HG03060 (cell line): ENCODE results near the gene DLK1.

ENCODE experiments used
- ATAC-seq: cut with Tn5 transposase; IDR thresholded peaks from one replicate; pipeline ENCODE4 v1.9.1; 2021; ENCODE audit warnings: low read depth, moderate number of reproducible peaks; ENCODE audit not compliant: unreplicated experiment

The DLK1 gene

DNA sequence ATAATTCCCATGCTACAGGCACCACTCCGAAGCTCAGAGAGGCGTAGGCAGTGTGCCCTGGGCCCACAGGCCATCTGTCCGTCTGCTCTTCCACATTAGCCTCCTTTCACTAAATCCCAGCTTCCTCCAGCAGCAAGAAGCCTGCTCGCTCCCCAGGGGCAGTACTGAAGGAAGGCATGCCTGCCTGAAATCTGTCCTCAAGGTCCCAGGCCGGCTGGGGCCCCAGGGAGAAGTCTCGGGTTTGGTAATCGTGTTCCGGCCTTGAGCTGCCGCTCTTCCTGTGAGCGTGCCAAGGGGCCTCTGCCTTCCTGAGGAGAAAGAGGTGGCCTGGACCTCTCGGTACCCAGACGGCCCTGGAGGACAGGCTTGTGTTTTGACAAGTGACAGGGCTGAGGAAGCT is 15.2 kb upstream of the DLK1 start:
- no peak for ATAC-seq

DNA sequence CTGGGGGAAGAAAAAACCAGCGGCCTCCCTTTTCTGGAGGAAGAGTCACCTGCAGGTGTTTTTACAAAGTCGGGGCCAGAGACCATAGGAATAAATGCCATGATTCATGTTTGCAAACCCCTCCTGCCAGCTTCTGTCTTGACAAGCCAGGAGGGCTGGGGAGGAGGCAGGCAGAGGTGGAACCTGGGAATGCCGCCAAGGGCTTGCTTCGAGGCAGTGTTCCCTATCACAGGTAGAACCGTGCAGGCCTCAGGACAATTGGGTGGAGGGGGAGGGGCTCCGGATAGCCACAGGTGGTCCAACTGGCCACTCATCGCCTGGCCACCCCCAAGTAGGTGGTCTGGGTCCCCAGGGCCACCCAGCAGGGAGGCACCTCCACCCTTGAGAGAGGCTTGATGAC is 14.2 kb upstream of the DLK1 start:
- ATAC-seq: no peak

DNA sequence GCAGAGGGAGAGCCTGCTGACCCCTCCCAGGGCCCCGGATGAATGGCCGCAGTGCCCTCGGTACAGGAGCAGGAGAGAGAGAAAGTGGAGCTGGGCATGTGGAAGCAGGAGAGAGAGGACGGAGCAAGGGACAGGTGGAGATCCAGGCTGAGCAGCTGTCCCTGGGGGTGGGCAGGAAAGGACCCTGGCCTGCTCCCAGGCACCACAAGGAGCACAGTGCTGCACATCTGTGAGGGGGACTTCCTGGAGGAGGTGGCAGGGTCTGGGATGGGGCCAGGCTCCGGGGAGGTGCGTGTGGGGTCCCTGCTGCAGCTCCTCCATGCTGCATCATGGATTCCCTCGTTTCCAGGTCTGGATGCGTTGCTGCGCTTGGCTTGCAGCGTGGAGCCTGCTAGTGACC is 13.0 kb upstream of the DLK1 start:
- ATAC-seq: no peak

DNA sequence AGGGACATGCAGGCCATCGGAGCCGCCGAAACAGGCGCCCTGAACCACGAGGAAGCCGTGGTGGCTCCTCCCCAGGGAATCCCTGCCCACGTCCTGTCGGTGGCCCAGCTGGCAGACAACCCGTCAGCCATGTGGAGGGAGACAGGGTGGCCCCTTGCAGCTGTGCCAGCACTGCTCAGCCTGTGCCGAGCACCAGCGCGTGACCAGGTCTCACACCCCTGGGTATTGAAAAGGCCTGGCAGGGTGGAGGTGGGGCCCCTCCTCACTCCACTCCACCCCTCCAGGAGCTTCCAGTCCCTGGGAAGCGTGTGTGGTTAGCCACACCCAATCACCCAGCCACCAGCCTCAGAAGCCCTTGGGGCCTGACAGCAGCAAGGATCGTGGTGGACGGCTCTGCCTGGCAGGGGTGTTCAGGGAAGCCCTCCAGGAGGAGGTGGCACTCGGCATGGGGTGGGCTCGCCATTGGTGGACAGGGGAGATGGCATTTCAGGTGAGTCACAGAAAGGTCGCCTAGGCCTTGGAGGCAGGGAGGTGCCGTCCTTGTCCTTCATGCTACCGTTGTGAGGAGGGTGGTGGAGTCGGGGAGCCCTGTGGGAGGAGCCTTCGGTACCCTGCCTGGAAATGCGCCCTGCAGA is 12.3 kb upstream of the DLK1 start:
- no peak for ATAC-seq

DNA sequence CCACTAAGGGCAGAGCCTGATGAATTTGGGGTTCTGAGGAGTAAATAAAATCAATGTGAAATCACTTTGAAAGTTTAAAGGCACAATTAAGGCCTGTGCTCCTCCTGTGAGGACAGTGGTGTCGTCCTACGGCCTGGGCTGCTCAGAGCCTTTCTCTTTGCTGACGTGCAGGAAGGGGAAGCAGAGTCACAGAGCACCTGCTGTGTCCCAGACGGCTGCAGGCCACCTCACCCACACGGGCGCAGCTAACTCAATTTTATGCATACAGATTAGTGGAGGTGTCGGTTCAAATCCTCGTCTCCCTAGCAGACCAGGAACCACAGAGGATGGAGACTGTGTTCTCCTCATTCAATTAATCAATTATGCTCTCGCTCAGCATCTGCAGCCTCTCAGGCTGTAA is 11.4 kb upstream of the DLK1 start:
- ATAC-seq: no peak

DNA sequence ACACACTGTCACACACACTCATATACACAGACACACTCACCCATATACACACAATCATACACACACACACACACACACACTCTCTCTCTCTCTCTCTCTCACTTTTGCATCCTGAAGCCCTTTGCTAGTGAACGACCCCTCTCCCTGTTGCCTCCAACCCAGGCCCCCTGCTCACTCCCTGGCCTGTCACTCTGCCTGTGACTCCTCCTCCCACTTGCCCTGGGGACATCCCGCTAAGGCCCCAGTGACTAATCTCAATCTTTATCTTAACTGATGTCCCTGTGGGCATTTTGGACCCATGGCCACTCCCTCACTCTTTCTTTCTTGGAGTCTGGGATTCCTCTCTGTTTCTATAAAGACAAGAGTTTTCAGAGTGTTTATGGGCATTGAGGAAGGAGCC is 10.9 kb upstream of the DLK1 start:
- no peak for ATAC-seq

DNA sequence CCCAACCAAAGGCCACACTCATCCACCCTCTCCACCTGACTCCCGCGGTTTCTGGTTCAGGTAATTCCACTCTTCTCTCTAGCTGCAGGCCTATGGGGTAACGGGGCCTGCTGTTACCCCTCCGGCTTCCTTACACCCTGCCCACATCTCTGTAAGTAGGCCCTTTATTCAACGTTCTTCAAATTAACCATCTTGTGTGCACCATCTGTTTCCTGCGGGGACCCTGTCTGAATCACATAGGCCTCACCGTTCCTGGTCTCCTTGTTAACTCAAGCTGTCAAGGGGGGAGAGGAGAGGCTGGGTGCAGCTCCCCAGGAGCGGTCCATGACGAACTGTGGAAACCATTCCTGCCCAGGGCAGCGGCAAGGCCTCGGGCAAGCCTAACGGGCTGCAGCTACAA is 9.3 kb upstream of the DLK1 start:
- ATAC-seq: no peak

DNA sequence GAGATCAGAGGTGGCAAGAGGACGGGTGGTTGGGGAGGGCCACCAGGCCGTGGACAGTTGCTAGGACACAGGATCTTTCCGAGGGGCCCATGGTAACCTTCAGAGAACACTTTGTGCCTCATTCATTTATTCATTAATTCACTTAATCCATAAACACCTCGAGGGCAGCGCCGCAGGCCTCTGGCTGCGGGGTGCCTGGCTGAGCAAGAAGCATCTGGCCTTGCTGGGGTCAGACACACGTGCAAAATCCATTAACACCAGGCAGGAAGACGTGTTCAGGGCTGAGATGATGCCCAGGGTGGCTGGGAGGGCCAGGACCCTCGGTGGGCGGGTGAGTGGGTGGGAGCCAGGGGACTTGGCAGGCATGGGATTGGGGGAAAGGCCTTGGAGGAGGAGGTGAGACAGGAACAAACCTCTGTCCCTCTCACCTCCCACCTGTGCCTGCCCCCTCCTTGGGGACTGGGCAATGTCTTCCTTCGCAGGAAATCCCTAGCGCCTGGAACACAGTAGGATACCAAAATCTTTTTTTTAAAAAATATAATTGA is 6.6 kb upstream of the DLK1 start:
- ATAC-seq: no peak

DNA sequence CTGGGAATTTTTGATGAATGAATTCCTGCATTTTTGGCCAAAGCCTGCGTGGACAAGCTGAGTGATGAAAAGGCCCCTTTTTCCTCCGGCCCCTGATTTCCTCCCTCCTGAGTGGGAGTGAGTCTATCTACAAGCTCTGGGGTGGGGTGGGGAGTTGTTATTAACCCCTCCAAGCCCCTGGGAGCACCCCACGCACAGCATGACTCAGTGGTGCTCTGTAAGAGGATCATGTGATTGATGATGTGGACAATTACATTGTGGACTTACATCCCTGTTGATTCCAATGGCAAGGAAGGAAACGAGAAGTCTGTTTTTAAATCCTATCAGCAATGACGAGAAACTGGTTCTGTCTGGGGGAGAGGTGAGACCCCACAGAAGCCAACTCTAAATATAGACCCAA is 5.1 kb upstream of the DLK1 start:
- ATAC-seq: no peak

DNA sequence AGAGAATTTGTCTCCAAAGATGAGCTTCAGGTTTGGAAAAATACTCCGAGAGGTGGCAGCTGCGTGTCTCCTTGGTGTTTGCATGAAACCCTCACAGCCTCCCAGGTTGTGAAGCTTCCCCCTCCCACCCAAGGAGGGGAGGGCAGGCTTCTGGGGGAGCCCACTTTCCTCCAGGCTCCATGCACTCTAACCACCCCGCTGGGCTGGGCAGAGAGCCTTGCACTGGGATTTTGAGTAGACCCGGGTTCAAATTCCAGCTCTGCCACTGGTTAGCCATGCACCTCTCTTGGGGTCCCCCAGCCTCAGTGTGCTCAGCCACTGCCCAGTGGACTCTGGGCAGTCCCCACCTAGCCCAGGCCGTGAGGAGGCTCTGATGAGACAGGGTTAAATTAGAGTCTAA is 4.3 kb upstream of the DLK1 start:
- ATAC-seq: no peak

DNA sequence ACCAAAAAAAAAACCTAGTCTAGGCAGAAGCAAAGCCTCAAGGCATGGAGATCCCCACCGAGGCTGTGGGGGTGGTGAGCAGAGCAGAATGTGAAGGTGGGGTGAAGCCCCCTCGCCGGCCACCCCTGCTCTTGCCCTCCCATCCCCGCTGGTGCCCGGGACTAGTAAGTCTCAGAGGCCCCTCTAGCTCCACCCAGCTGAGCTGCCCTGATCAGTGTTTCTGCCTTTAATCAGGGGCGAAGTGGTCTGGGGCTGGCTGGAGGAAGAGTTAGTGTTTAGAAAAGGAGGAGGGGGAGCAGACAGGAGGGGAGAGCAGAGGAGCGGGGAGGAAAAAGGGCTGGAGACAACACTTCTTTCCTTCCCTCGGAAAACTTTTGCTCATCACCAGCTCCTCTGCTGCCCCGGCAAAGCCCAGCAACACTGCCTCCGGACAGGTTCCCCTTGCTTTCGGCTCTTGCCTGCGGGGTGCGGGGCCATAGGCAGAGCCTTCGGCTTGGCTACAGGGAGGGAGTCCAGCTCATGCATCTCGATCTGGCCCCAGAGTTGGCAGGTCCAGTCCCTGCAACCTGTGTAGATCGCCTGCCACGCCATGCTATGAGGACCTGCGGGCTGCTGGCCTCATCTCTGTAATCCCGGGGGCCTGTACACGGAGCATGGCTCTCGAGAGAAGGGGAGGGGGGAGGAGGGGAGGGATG is 3.4 kb upstream of the DLK1 start:
- no peak for ATAC-seq

DNA sequence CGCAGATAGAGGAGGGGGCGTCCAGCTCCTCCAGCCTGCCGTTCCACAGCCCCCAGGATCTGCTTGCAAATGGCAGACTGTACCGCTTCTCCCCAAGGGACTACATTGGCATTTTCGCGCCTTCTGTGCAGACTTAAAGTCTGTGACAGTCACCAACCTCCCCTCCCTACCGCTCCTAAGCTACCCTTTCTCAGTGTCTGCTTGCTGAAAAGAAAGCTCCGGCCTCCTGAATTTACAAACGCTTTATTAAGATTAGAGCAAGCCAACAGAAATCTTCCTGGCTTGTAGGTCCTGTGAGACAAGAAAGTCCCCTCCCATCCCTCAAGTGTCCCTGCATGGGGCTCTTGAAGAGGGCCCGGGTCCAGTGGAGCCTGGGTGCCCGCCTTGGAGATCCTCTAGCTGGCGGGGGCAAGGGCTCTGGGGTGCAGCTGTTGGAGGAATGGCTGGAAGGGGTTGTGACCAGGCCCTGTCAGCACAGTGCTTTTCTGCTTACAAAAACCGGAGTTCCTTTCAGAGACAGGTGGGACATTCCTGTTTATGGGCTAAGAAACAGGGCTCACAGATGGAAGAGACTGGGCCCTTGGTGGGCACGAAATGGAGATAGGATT is 2.8 kb upstream of the DLK1 start:
- ATAC-seq: no peak

DNA sequence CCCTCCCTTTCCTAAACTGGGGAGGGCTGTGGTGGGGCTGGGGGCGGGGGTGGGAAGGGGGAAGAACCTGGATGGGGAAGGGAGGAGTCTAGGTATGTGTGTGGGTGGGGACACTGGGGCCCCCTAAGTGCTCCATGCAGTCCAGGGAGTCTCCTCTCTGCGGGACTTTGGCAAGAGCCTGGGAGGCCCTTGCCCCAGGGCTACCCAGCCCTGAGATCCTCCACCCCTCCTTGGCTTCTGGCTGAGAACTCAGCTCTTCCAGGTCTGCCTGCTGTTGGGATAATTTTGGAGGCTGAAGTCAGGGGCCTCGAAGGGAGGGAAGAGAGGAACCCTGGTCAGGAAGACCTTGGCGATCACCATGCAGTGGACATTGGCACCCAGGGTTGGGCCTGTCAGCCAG is 2.2 kb upstream of the DLK1 start:
- no peak for ATAC-seq

DNA sequence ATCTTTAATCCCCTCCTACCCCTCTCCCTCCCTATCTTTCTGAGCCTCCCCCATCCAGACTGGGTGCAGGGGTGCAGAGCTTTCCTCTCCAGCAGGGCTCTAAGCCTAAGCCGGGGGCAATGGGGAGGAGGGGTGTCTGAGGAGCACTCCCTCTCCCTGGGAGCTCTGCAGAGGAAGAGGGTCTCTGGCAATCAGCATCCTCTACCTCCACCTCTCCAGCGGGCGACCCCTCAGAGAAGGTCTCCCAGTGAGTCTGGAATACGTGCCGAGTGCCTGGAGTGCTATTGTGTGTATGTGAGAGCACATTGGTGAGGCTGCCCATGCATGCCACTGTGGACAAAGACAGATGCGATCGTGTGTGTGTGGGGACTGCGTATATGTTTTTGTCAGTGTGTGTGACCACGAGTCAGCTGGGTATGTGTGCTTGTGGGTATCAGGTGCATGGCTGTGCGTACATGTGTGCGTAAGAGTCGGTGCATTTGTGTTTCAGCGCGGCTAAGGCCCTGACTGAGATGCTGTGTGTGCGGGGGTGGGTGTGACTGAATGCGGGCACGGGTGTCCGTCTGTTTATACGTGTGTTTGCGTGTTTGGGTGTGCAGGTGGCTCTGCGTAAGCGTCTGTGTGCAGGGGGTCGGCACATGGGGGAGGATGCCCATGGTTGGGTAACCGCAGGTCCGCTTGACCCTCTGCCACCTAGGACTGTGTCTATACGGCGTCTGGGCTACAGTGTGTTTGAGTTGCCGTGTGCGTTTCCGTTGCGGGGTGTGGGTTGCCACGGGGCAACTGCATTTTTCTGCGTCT is 905 bp upstream of the DLK1 start:
- ATAC-seq: no peak

DNA sequence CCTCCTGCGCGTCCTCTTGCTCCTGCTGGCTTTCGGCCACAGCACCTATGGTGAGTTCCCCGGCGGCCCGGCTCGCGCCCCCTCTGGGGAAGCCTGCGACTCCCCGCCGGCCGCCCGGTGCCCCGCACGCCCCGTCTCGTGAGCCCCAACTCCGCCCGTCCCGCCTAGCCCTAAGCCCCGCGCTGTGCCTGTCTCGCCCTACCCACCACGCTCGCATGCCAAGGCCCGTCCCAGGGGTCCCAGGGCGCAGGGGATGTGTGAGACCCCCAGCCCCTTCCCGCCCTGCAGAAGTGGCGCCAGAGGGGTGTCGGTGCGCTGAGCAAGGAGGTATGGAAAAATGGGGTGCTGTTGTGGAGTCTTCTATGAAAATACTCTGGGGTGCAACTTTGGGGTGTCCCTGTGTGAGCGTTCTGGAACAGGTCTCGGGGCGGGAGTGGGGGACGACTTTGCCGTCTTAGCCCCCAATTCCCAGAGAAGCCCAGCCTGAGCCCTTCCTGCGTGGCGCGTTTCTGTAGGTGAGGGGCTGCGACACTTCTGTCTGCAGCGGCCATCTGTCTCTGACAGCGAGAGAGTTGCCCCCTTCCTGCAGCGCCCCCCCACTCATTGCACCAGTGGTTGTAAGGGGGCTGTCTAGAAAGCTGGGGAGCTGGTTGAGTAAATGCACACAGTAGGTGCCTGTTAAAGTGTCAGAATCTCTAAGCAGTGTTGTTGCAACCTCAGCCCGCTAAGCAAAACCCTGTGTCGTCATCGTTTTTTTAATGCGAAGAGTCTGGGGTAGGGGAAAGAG is 587 bp downstream of the DLK1 start:
- ATAC-seq: no peak

DNA sequence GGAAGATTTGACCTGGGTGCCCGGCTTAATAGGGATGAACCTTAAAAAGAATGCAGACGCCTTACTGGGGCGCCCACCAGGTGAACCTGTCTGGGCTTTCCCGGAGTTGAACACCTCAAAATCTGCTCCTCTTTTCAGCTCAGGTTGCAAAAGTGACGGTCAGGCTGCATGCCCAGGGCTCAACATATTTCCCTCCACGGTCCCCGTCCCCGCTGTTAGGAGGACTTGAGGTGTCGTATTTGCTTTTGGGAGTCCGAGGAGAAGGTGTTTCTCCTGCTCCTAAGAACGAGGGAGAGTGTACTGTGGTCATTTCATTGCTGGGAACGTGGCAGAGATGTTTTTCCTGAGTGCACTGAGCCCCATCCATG is 1.2 kb downstream of the DLK1 start:
- ATAC-seq: no peak

DNA sequence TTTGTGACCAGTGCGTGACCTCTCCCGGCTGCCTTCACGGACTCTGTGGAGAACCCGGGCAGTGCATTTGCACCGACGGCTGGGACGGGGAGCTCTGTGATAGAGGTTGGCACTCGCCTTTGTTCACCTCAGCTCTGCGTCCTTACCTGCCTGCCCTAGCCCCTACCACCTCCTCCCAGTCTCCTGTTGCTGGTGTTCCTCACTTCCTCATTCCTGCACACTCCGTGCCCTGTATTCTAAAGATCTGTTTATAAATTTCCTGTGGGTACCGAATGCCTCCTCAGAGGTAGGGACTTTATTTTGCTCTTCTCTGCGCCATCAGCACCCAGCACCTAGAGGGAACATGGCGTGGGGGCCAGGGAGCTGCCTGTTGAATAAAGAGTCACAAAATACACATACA is 2.3 kb downstream of the DLK1 start:
- ATAC-seq: no peak

DNA sequence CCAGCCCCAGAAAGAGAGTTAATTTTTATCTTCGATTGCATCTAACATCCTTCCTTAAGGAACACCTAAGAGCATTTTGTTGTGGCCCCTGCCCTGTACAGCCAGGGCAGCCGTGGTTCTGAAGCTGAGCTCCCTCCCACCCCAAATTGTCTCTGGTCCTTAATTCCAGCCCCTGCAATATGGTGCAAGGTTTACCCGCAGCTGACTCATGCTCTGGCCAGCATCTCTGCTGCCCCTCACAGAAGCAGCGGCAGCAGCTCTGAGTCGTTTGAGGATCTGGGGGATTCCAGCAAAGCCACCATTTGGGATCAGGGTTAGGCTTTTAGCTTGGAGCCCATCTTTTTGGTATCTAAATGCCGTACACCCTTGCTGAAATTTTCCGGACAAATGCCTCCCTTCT is 3.3 kb downstream of the DLK1 start:
- ATAC-seq: no peak

DNA sequence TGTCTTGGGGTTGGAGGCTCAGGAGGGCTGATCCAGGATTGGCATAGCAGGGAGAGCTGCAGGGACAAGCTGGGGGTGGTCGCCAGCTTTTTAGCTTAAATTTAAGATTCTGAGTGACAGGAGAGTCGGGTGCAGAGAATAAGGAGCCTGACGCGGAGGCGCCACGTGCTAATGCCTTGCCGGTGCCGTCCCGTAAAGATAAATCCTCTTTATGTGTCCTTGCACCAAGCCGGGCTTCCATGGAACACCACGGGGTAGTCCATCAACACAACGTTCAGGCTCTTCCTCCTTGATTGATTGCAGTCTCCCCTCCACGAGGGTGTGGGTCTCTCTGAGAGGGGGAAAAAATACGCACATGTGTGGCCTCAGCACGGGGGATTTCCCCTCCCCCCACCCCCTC is 3.9 kb downstream of the DLK1 start:
- no peak for ATAC-seq

DNA sequence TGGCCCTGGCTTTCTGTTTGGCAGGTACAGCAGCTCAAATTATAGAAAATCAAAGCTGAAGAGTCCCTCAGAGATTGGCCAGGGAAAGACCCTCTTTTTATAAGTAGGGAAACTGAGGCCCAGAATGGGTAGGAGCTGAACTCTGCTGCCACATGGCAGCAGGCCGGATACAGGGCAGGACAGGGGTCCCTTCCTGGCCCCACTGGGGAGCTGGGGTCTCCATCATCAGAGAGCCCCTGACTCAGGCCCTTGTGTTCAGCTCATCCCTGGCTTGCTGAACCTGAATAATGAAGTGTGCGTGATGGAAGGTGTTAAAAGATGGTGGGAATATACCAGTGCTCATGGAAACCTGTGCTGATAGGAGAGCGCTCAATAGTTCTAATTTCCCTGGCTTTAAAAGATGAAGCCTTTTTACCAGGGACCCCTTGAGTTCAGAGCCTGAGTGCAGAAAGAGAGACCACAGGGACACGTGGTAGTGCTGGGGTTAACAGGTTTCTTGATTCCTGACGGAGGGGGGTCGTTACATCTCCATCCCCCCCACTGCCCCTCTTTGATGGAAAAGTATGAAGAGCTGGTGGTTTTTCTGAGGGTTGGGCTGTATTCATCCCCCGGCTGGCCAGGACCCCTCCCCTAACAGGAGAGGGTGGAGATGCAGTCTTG is 4.4 kb downstream of the DLK1 start:
- ATAC-seq: no peak
